Peyer's patch (tissue), 4 donors: ENCODE results near the gene VWF.

Source experiments
- CTCF ChIP-seq, 6 experiments: fragments of 450-650 bp in 4 of 6; fragments of 200-600 bp in 2 of 6; sonication (generic) in 1 of 6; IDR thresholded peaks; one replicate each; pipeline ENCODE4 v1.5.1; 2017 to 2019; ENCODE audit warnings: antibody characterized with exemption in 6 of 6, mild to moderate bottlenecking in 3 of 6, moderate library complexity in 1 of 6
- POLR2A ChIP-seq, 2 donors: fragments of 450-650 bp; IDR thresholded peaks; one replicate each; pipeline ENCODE4 v1.5.1; 2017; ENCODE audit warnings: antibody characterized with exemption in 2 of 2, mild to moderate bottlenecking in 2 of 2, moderate library complexity in 2 of 2

- TF ChIP-seq CTCF (IDR thresholded peaks at IDR 0.05): no peak
- TF ChIP-seq POLR2A (IDR thresholded peaks at IDR 0.05): no peak
These were observed 82.0 kb downstream of the VWF start for GRCh38 chr12:6042446-6042845.
